ENCODE measurements around the gene ARHGAP24.

DNA sequence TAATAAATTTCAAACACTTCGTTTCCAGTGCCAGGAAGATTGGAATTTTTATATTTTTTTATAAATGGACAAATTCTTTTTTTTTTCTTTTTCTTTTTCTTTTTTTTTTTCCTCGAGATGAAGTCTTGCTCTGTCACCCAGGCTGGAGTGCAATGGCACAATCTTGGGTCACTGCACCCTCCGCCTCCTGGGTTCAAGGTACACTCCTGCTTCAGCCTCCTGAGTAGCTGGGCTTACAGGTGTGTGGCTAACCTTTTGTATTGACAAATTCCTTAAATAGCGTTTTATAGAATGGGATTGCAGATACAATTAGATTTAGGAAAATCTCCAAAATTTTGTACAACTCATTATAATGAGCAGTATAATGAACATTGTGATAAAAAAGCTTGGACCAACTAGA is 328.9 kb downstream of the ARHGAP24 start:
- TF ChIP-seq, protein P1, sequence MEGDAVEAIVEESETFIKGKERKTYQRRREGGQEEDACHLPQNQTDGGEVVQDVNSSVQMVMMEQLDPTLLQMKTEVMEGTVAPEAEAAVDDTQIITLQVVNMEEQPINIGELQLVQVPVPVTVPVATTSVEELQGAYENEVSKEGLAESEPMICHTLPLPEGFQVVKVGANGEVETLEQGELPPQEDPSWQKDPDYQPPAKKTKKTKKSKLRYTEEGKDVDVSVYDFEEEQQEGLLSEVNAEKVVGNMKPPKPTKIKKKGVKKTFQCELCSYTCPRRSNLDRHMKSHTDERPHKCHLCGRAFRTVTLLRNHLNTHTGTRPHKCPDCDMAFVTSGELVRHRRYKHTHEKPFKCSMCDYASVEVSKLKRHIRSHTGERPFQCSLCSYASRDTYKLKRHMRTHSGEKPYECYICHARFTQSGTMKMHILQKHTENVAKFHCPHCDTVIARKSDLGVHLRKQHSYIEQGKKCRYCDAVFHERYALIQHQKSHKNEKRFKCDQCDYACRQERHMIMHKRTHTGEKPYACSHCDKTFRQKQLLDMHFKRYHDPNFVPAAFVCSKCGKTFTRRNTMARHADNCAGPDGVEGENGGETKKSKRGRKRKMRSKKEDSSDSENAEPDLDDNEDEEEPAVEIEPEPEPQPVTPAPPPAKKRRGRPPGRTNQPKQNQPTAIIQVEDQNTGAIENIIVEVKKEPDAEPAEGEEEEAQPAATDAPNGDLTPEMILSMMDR (IDR thresholded peaks at IDR 0.05): no peak
- no peak for TF ChIP-seq EZH2 (IDR thresholded peaks at IDR 0.05; ENCODE audit: borderline replicate concordance, insufficient read depth, low read depth, low read length, poor library complexity, severe bottlenecking)
